Right kidney (tissue), 1 donor: Measurements from ENCODE around the gene GPR39.
"Not testable (repeated sequence)": the region's sequence is repeated elsewhere in the genome, so short reads cannot be mapped to it uniquely, and the experiment has no call there.

Experiments used
- DNase-seq: peaks from one replicate; pipeline ENCODE4 v3.0.0-alpha.2; 2016

Gene GPR39

GRCh38 chr2:132496555-132496954 lies 80.0 kb downstream of the GPR39 start:
- no peak for DNase-seq

- DNase-seq: no peak
Measured at GRCh38 chr2:132497591-132497990, 81.0 kb downstream of the GPR39 start.

GRCh38 chr2:132503701-132504100 lies 87.1 kb downstream of the GPR39 start:
- no peak for DNase-seq

GRCh38 chr2:132515010-132515409 lies 98.4 kb downstream of the GPR39 start:
- DNase-seq: no peak

- no peak for DNase-seq
Measured at GRCh38 chr2:132517386-132517785, 100.8 kb downstream of the GPR39 start.

GRCh38 chr2:132518302-132518701 lies 101.7 kb downstream of the GPR39 start:
- DNase-seq: no peak

GRCh38 chr2:132519566-132519965 lies 103.0 kb downstream of the GPR39 start:
- DNase-seq: no peak

- DNase-seq: no peak
Measured at GRCh38 chr2:132521341-132521740, 104.7 kb downstream of the GPR39 start.

GRCh38 chr2:132522901-132523300 lies 106.3 kb downstream of the GPR39 start:
- DNase-seq: no peak

- not testable (repeated sequence) for DNase-seq
Measured at GRCh38 chr2:132537061-132537460, 120.5 kb downstream of the GPR39 start.

GRCh38 chr2:132538331-132538855 lies 121.8 kb downstream of the GPR39 start:
- DNase-seq: no peak

- DNase-seq: no peak
Measured at GRCh38 chr2:132540166-132540565, 123.6 kb downstream of the GPR39 start.

GRCh38 chr2:132542953-132543569 lies 126.5 kb downstream of the GPR39 start:
- no peak for DNase-seq

- DNase-seq: no peak
Measured at GRCh38 chr2:132544006-132544630, 127.5 kb downstream of the GPR39 start.

GRCh38 chr2:132547090-132547687 lies 130.6 kb downstream of the GPR39 start:
- peak; percentile 42 for DNase-seq

GRCh38 chr2:132549935-132550670 lies 133.5 kb downstream of the GPR39 start:
- no peak for DNase-seq

- DNase-seq: no peak
Measured at GRCh38 chr2:132550946-132551345, 134.3 kb downstream of the GPR39 start.

GRCh38 chr2:132557694-132558093 lies 141.1 kb downstream of the GPR39 start:
- no peak for DNase-seq

GRCh38 chr2:132559326-132559725 lies 142.7 kb downstream of the GPR39 start:
- DNase-seq: no peak

GRCh38 chr2:132559921-132560320 lies 143.3 kb downstream of the GPR39 start:
- no peak for DNase-seq

- DNase-seq: no peak
Measured at GRCh38 chr2:132560562-132560961, 144.0 kb downstream of the GPR39 start.

GRCh38 chr2:132562245-132562644 lies 145.6 kb downstream of the GPR39 start:
- DNase-seq: no peak

- DNase-seq: peak; percentile 55
Measured at GRCh38 chr2:132564065-132564464, 147.5 kb downstream of the GPR39 start.
